Measurements from ENCODE around the gene ADAMTS2.

The ADAMTS2 gene

GRCh38 chr5:179304871-179305270 is 40.4 kb downstream of the ADAMTS2 start:
- DNase-seq (ENCODE audit: low read depth, low spot score) = no peak

GRCh38 chr5:179304466-179304865 is 40.8 kb downstream of the ADAMTS2 start:
- no peak overlapping the region for H3K4me3 ChIP-seq (ENCODE audit: low read length)
- DNase-seq (ENCODE audit: low read depth, low spot score) = no peak

More at GRCh38 chr5:179304871-179305270, 40.4 kb downstream of the ADAMTS2 start:
- no peak overlapping the region for H3K4me3 ChIP-seq (ENCODE audit: low read length)

- DNase-seq (ENCODE audit: low read depth, low spot score) = no peak
- H3K4me3 ChIP-seq (ENCODE audit: low read length) = no peak overlapping the region
These were observed 41.6 kb downstream of the ADAMTS2 start for GRCh38 chr5:179303451-179304200.

- DNase-seq (ENCODE audit: low read depth, low spot score) = no peak
- no peak overlapping the region for H3K4me3 ChIP-seq (ENCODE audit: low read length)
These were observed 42.6 kb downstream of the ADAMTS2 start for GRCh38 chr5:179302499-179303185.

GRCh38 chr5:179301796-179302195 is 43.5 kb downstream of the ADAMTS2 start:
- no peak for DNase-seq (ENCODE audit: low read depth, low spot score)
- no peak overlapping the region for H3K4me3 ChIP-seq (ENCODE audit: low read length)

- DNase-seq (ENCODE audit: low read depth, low spot score) = no peak
- H3K4me3 ChIP-seq (ENCODE audit: low read length) = no peak overlapping the region
These were observed 43.9 kb downstream of the ADAMTS2 start for GRCh38 chr5:179301376-179301775.

GRCh38 chr5:179300581-179301180 is 44.6 kb downstream of the ADAMTS2 start:
- H3K4me3 ChIP-seq (ENCODE audit: low read length) = no peak overlapping the region

GRCh38 chr5:179298181-179298993 is 46.9 kb downstream of the ADAMTS2 start:
- DNase-seq (ENCODE audit: low read depth, low spot score) = no peak

More at GRCh38 chr5:179300581-179301180, 44.6 kb downstream of the ADAMTS2 start:
- no peak for DNase-seq (ENCODE audit: low read depth, low spot score)

GRCh38 chr5:179297486-179298180 is 47.6 kb downstream of the ADAMTS2 start:
- DNase-seq (ENCODE audit: low read depth, low spot score) = no peak

More at GRCh38 chr5:179298181-179298993, 46.9 kb downstream of the ADAMTS2 start:
- H3K4me3 ChIP-seq (ENCODE audit: low read length) = no peak overlapping the region

GRCh38 chr5:179297026-179297425 is 48.2 kb downstream of the ADAMTS2 start:
- no peak for DNase-seq (ENCODE audit: low read depth, low spot score)
- no peak overlapping the region for H3K4me3 ChIP-seq (ENCODE audit: low read length)

More at GRCh38 chr5:179297486-179298180, 47.6 kb downstream of the ADAMTS2 start:
- H3K4me3 ChIP-seq (ENCODE audit: low read length) = no peak overlapping the region

- no peak for DNase-seq (ENCODE audit: low read depth, low spot score)
- no peak overlapping the region for H3K4me3 ChIP-seq (ENCODE audit: low read length)
These were observed 49.0 kb downstream of the ADAMTS2 start for GRCh38 chr5:179296150-179296821.

GRCh38 chr5:179295778-179296149 is 49.5 kb downstream of the ADAMTS2 start:
- no peak overlapping the region for H3K4me3 ChIP-seq (ENCODE audit: low read length)
- DNase-seq (ENCODE audit: low read depth, low spot score) = no peak

- no peak for DNase-seq (ENCODE audit: low read depth, low spot score)
- H3K4me3 ChIP-seq (ENCODE audit: low read length) = no peak overlapping the region
These were observed 50.1 kb downstream of the ADAMTS2 start for GRCh38 chr5:179294891-179295777.

GRCh38 chr5:179294131-179294780 is 51.0 kb downstream of the ADAMTS2 start:
- H3K4me3 ChIP-seq (ENCODE audit: low read length) = no peak overlapping the region
- DNase-seq (ENCODE audit: low read depth, low spot score) = no peak

GRCh38 chr5:179292681-179293635 is 52.3 kb downstream of the ADAMTS2 start:
- DNase-seq (ENCODE audit: low read depth, low spot score) = no peak
- H3K4me3 ChIP-seq (ENCODE audit: low read length) = no peak overlapping the region

- DNase-seq (ENCODE audit: low read depth, low spot score) = no peak
- no peak overlapping the region for H3K4me3 ChIP-seq (ENCODE audit: low read length)
These were observed 53.1 kb downstream of the ADAMTS2 start for GRCh38 chr5:179292202-179292601.
